Gastrocnemius medialis (tissue), 4 donors: ENCODE data around the gene PPFIBP1. TPM values are rescaled to one million over a fixed set of nuclear protein-coding genes. Genes with fewer than 3 reads are reported as not detected.

Source experiments
- ATAC-seq, 2 donors: fragments of 150-250 bp; one replicate each; pipeline ENCODE4 v1.9.1; 2016
- DNase-seq, 2 donors: peaks; one replicate each; pipeline ENCODE4 v3.0.0-alpha.2; 2019
- H3K27ac ChIP-seq, 4 donors: fragments of 200-600 bp; sonication (generic); 1 replicate in 1 of 4; 2 replicates in 3 of 4; pipeline ENCODE4 v1.5.1; 2016 to 2018; ENCODE audit warnings: mild to moderate bottlenecking in 2 of 4, moderate library complexity in 1 of 4
- H3K27me3 ChIP-seq, 3 donors: fragments of 200-600 bp; sonication (generic) in 2 of 3; 1 replicate in 1 of 3; 2 replicates in 2 of 3; pipeline versions ENCODE4 v1.5.1 to v1.6.0; 2016 to 2019; ENCODE audit warnings: mild to moderate bottlenecking in 1 of 3, moderate library complexity in 1 of 3
- H3K36me3 ChIP-seq, 2 donors: fragments of 200-600 bp; sonication (generic) in 1 of 2; one replicate each; pipeline ENCODE4 v1.5.1; 2017 to 2018
- H3K4me1 ChIP-seq, 2 donors: fragments of 200-600 bp; sonication (generic) in 1 of 2; one replicate each; pipeline ENCODE4 v1.5.1; 2016 to 2017; ENCODE audit warnings: mild to moderate bottlenecking in 2 of 2
- H3K4me3 ChIP-seq, 4 donors: fragments of 200-600 bp; sonication (generic) in 3 of 4; 1 replicate in 1 of 4; 2 replicates in 3 of 4; pipeline ENCODE4 v1.5.1; 2016 to 2019; ENCODE audit warnings: mild to moderate bottlenecking in 2 of 4
- H3K9me3 ChIP-seq, 3 donors: fragments of 200-600 bp; sonication (generic) in 2 of 3; 1 replicate in 1 of 3; 2 replicates in 2 of 3; pipeline ENCODE4 v1.5.1; 2016 to 2019
- CTCF ChIP-seq, 5 experiments: fragments of 450-650 bp in 3 of 5; fragments of 200-600 bp in 2 of 5; sonication (generic) in 2 of 5; IDR thresholded peaks in 4 of 5; conservative IDR thresholded peaks in 1 of 5; 1 replicate in 4 of 5; 2 replicates in 1 of 5; pipeline ENCODE4 v1.5.1; 2016 to 2019; ENCODE audit warnings: antibody characterized with exemption in 5 of 5, mild to moderate bottlenecking in 3 of 5, moderate library complexity in 3 of 5
- POLR2A ChIP-seq, 2 donors: fragments of 450-650 bp; IDR thresholded peaks; one replicate each; pipeline ENCODE4 v1.6.1; 2017; ENCODE audit warnings: antibody characterized with exemption in 2 of 2, mild to moderate bottlenecking in 2 of 2, moderate library complexity in 2 of 2
- in situ Hi-C, 4 donors: fragments of 200-750 bp; cut with MboI; loops; one replicate each; pipeline versions ENCODE4 v1.15.0 to v1.8.0; 2017; ENCODE audit warnings: low sequenced_read_pairs in 4 of 4
- intact Hi-C: fragments of 100-400 bp; cut with DNase I; formaldehyde crosslinking; loops from one replicate; pipeline ENCODE4 v1.15.1; 2023; ENCODE audit warnings: low total_unique reads
- total RNA-seq, 4 donors: library from RNA; depleted of rRNA; stranded (reverse); fragments of >200 nt; gene quantifications; one replicate each; pipeline versions ENCODE4 v1.1.0 to v1.2.3, GENCODE V29; 2016

The PPFIBP1 gene
- total RNA-seq, 4 donors from 2014 or later, result 18.3 to 33.2 (median 27.4) TPM

- in situ Hi-C loops, result no loop called here
- Histone ChIP-seq H3K27me3 (no peaks in the 10 kb centered on the region), H3K4me3 (no peak overlapping the region), H3K36me3 (no peaks in the 10 kb centered on the region), H3K4me1 (no peaks in the 10 kb centered on the region), H3K9me3 (no peaks in the 10 kb centered on the region), H3K27ac (no peak overlapping the region)
- DNase-seq (no peak), ATAC-seq (no peak)
- intact Hi-C loops, result no loop called here
- TF ChIP-seq CTCF (IDR thresholded peaks at IDR 0.05 in 4 of 5, conservative IDR thresholded peaks at IDR 0.05 in 1 of 5) (no peak), POLR2A (IDR thresholded peaks at IDR 0.05) (no peak)
Observed at GRCh38 chr12:27480016-27480415, 44.0 kb upstream of the PPFIBP1 start.

- H3K27me3 ChIP-seq, result no peaks in the 10 kb centered on the region
- ATAC-seq, result no peak
- intact Hi-C loops (no loop called here), in situ Hi-C loops (no loop called here)
- H3K4me3 ChIP-seq, result no peak overlapping the region
- no peaks in the 10 kb centered on the region for H3K36me3 ChIP-seq
- H3K4me1 ChIP-seq, result no peaks in the 10 kb centered on the region
- TF ChIP-seq CTCF (IDR thresholded peaks at IDR 0.05 in 4 of 5, conservative IDR thresholded peaks at IDR 0.05 in 1 of 5), result no peak
- TF ChIP-seq POLR2A (IDR thresholded peaks at IDR 0.05), result no peak
- H3K27ac ChIP-seq, result no peak overlapping the region
- H3K9me3 ChIP-seq, result no peaks in the 10 kb centered on the region
- DNase-seq, result no peak
Observed at GRCh38 chr12:27486961-27487360, 37.0 kb upstream of the PPFIBP1 start.

GRCh38 chr12:27488479-27488878, 35.5 kb upstream of the PPFIBP1 start:
- ATAC-seq (no peak), DNase-seq (no peak)
- H3K27me3 ChIP-seq, result no peaks in the 10 kb centered on the region
- H3K27ac ChIP-seq, result no peak overlapping the region
- no peaks in the 10 kb centered on the region for H3K36me3 ChIP-seq
- in situ Hi-C loops, result no loop called here
- TF ChIP-seq CTCF (IDR thresholded peaks at IDR 0.05 in 4 of 5, conservative IDR thresholded peaks at IDR 0.05 in 1 of 5) (no peak), POLR2A (IDR thresholded peaks at IDR 0.05) (no peak)
- H3K4me3 ChIP-seq, result no peak overlapping the region
- H3K4me1 ChIP-seq, result no peaks in the 10 kb centered on the region
- no peaks in the 10 kb centered on the region for H3K9me3 ChIP-seq
- intact Hi-C loops, result no loop called here

- intact Hi-C loops, result no loop called here
- Histone ChIP-seq H3K4me1 (no peaks in the 10 kb centered on the region), H3K9me3 (no peaks in the 10 kb centered on the region), H3K27ac (no peak overlapping the region), H3K36me3 (no peaks in the 10 kb centered on the region), H3K27me3 (no peaks in the 10 kb centered on the region), H3K4me3 (no peak overlapping the region)
- in situ Hi-C loops, result no loop called here
- DNase-seq, result no peak
- no peak for ATAC-seq
- TF ChIP-seq CTCF (IDR thresholded peaks at IDR 0.05 in 4 of 5, conservative IDR thresholded peaks at IDR 0.05 in 1 of 5) (no peak), POLR2A (IDR thresholded peaks at IDR 0.05) (no peak)
Observed at GRCh38 chr12:27491226-27491625, 32.8 kb upstream of the PPFIBP1 start.

GRCh38 chr12:27493260-27493940, 30.6 kb upstream of the PPFIBP1 start:
- intact Hi-C loops (no loop called here), in situ Hi-C loops (no loop called here)
- Histone ChIP-seq H3K27me3 (no peaks in the 10 kb centered on the region), H3K4me1 (no peaks in the 10 kb centered on the region), H3K4me3 (no peak overlapping the region), H3K9me3 (no peaks in the 10 kb centered on the region), H3K36me3 (no peaks in the 10 kb centered on the region), H3K27ac (no peak overlapping the region)
- no peak for TF ChIP-seq POLR2A (IDR thresholded peaks at IDR 0.05)
- TF ChIP-seq CTCF (IDR thresholded peaks at IDR 0.05 in 4 of 5, conservative IDR thresholded peaks at IDR 0.05 in 1 of 5), result no peak
- DNase-seq (no peak), ATAC-seq (no peak)
